Stimulated activated CD4-positive, alpha-beta T cell treated with anti-CD3 and anti-CD28 coated beads, Interleukin-2, amount 100 ng/mL, for 24 hours (primary cell): Measurements from ENCODE around the gene CEP162.
"Not testable (repeated sequence)": the region's sequence is repeated elsewhere in the genome, so short reads cannot be mapped to it uniquely, and the experiment has no call there.

Source experiments
- DNase-seq, 2 donors: peaks; one replicate each; pipeline ENCODE4 v3.0.0-alpha.2; 2020

Gene CEP162

GRCh38 chr6:84141521-84141920, 85.9 kb downstream of the CEP162 start:
- DNase-seq, result no peak

- no peak for DNase-seq
Measured at GRCh38 chr6:84139311-84139710, 88.1 kb downstream of the CEP162 start.

GRCh38 chr6:84137989-84138575, 89.4 kb downstream of the CEP162 start:
- DNase-seq, result no peak

GRCh38 chr6:84137051-84137375, 90.4 kb downstream of the CEP162 start:
- DNase-seq, result no peak

- DNase-seq, result no peak
Measured at GRCh38 chr6:84136364-84137050, 90.9 kb downstream of the CEP162 start.

GRCh38 chr6:84135291-84135690, 92.2 kb downstream of the CEP162 start:
- no peak for DNase-seq

GRCh38 chr6:84133385-84133784, 94.1 kb downstream of the CEP162 start:
- not testable (repeated sequence) for DNase-seq

GRCh38 chr6:84129588-84129987, 97.9 kb downstream of the CEP162 start:
- not testable (repeated sequence) for DNase-seq

GRCh38 chr6:84123186-84123585, 104.3 kb downstream of the CEP162 start:
- no peak for DNase-seq

- no peak for DNase-seq
Measured at GRCh38 chr6:84119277-84119676, 108.2 kb downstream of the CEP162 start.

GRCh38 chr6:84118191-84118590, 109.3 kb downstream of the CEP162 start:
- DNase-seq, result no peak

- DNase-seq, result not testable (repeated sequence)
Measured at GRCh38 chr6:84114933-84115594, 112.4 kb downstream of the CEP162 start.

GRCh38 chr6:84111351-84111750, 116.1 kb downstream of the CEP162 start:
- not testable (repeated sequence) for DNase-seq

- no peak for DNase-seq
Measured at GRCh38 chr6:84107495-84107894, 119.9 kb downstream of the CEP162 start.

- DNase-seq, result not testable (repeated sequence)
Measured at GRCh38 chr6:84105215-84105924, 122.1 kb downstream of the CEP162 start.

- DNase-seq, result no peak
Measured at GRCh38 chr6:84103029-84103428, 124.4 kb downstream of the CEP162 start.

- no peak for DNase-seq
Measured at GRCh38 chr6:84095156-84095555, 132.3 kb downstream of the CEP162 start.

GRCh38 chr6:84093441-84094435, 133.7 kb downstream of the CEP162 start:
- no peak for DNase-seq

- no peak for DNase-seq
Measured at GRCh38 chr6:84089552-84089951, 137.9 kb downstream of the CEP162 start.

GRCh38 chr6:84089081-84089480, 138.4 kb downstream of the CEP162 start:
- DNase-seq, result no peak

GRCh38 chr6:84086545-84087429, 140.7 kb downstream of the CEP162 start:
- DNase-seq, result no peak
